HG03571 (cell line): ENCODE data around the gene NYAP2.

Source experiments
- ATAC-seq: cut with Tn5 transposase; IDR thresholded peaks from one replicate; pipeline ENCODE4 v1.9.1; 2021; ENCODE audit not compliant: unreplicated experiment

Gene NYAP2

DNA sequence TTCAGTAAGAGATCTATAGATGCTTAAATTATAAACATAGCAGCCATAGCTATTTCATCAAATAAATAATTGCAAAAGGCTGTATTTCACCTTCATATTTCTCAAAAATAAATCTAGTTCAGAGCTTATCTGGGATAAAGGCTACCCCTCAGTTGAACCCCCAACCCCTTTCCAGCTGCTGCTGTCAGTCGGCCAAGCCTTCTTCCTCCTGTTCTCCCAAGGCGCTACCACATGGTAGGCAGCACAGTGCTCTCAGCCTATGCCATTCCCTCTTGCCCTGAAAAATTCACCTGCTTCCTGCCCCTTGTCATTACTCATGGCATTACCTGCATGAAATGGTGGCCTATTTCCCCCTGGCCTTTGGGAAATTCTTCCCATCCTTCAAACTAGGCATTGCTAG lies 136.5 kb downstream of the NYAP2 start:
- ATAC-seq, result no peak

DNA sequence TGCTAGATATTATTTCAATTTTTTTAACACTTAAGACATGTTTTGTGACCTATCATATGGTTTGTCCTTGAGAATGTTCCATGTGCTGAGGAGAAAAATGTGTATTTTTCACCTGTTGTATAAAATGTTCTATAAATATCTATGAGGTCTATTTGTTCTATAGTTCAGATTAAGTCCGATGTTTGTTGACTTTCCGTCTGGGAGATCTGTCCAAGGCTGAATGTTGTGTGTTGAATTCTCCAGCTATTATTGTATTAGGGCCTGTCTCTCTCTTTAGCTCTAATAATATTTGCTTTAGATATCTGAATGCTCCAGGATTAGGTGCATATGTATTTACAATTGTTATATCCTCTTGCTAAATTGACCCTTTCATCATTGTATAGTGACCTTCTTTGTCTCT lies 144.1 kb downstream of the NYAP2 start:
- ATAC-seq, result no peak

DNA sequence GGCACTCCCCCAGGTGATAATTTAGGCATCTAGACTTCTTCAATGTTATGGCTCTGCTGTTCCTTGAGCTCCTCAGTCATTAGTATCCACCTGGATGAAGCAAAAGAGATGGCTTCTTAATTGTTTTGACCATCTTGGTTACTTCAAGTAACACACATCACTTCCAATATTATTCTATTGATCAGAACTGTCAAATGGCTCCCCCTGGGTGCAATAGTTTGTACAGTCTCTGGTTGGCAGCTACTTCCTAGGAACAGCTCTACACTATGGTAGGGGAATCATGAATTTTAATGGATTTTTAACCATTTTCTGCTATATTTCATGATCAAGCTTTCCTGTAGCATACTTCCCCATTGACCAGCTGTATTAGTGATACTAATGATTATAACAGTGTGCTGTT lies 157.0 kb downstream of the NYAP2 start:
- no peak for ATAC-seq

DNA sequence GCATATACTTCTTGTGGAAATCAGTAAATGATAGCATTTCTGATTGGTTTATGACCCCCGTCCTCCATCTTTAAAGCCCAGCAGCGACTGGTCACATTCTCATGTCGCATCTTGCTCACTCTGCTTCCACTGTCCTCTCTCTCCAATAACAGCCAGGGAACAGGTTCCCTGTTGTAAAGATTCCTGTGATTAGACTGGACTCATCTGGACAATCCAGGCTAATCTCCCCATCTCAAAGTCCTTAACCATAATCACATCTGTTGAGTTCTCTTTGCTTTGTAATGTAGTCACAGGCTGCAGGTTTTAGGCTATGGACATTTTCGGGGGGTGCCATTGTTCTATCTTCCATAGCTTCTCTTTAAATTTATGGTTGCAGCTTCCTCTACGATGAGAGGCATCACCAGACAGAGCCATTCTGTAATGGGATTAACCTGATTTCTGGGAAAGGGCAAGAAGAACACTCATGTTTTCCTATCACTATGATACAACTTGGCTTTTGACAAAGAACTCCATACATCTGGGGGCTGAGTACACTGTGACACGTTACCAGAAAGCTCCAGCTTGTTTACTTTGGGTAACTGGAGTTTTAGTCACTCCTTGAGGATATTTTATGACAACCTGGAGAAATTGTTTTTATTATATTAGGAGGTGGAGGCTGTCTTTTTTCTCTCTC lies 159.0 kb downstream of the NYAP2 start:
- no peak for ATAC-seq

DNA sequence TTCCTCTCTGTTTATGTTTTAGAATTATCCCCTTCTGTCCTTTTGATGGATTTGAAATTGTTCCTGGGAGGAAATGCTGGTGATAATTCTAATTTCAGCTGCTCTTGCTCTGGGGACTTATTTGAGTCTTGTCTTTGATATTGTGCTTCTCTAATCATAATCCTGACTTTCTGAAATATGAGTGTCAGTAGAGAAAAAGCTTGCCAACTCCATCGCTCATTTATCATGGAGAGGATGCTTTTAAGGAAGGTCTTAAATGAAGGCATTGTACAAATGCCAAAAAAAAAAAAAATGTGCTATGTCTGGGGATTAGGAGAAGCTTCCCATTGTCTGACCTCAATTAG lies 159.5 kb downstream of the NYAP2 start:
- ATAC-seq, result no peak

DNA sequence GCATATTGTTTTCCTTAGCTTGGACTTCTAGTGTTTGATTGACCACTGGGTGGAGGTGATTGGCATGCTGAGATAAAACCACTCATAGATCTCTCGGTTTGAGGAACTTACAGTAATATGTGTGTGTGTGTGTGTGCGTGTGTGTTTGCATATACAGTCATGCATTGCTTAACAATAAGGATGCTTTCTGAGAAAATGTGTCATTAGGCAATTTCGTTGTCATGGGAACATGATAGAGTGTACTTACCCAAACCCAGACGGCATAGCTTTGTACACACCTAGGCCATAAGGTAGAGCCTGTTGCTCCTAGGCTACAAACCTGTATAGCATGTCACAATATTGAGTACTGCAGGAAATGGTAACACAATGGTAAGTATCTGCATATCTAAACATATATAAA lies 167.3 kb downstream of the NYAP2 start:
- ATAC-seq, result no peak

DNA sequence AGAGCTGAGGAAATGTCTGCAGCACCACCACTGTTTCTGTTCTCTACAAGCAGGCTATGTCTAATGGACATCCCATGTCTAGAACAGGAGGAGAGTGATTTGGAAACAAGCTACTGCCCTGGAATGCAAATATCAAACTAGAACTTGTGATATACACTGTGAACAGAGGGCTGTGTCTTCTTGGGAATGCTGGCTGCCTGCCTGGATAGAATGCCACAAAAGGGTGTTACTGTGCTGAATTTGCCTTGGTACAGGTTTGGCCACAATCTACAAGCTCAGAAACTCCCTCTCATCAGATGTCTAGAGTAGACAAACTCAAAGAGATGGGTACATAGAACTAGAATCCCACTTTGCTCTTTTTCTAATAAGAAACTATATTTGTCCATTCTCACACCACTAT lies 170.5 kb downstream of the NYAP2 start:
- ATAC-seq, result no peak

DNA sequence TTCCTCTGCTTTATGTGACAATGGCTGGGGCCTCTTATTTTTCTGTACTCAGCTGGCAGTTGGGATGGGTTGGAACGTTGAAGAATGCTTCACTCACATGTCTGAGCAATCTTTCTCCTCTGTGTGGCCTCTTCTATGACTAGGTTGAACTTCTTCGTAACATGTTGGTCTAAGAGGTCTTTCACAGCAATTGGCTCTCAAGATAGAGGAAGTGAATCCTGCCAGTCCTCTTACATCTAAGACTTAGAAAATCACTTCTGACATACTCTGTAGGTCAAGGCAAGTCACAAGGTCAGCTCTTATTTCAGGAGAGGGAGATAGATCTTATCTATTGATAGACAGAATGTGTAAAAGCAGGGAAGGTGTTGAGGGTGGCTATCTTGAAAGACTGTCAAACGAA lies 174.1 kb downstream of the NYAP2 start:
- ATAC-seq, result no peak

DNA sequence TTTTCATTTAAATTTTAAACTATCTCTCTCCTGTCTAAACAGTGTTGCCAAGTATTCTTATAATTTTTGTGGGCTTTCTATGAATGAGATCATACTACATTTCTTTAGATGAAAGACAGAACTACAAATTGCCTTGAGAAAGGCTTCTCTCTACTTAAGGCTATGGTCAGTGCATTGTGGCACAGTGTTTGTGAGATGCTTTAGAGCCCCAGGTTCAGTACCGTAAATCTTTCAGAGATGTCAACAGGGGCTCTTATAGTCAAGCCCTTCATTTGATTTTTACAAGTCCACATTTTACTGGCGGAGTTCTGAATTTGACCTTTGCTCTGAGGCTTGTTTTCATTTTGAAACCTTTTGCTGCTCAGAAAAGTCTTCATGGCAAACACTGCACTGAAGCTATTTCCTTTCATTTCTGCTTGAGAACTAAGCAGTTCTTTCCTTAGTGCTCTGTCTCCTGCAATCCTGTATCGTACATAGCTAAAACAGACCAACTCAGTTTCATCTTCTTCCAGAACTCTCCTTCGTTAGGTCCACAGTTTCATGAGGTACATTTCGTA lies 175.2 kb downstream of the NYAP2 start:
- no peak for ATAC-seq

DNA sequence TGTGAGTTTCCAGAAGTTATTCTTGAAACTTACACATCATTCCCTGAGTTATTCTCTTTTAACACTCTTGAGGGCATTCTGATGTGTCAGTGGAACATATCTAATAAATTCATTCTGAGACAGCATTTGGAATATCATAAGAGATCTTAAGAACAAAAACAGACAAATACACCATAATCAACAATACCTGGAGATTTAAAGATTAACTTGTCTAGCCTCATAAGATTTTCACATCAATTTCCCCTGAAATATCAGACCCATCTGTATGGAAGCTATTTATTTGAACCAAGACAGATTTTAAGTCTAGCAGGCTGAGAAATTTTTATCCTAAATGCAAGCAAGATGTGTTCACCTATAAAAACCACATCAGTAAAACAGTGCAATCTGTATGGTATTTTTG lies 181.6 kb downstream of the NYAP2 start:
- no peak for ATAC-seq

DNA sequence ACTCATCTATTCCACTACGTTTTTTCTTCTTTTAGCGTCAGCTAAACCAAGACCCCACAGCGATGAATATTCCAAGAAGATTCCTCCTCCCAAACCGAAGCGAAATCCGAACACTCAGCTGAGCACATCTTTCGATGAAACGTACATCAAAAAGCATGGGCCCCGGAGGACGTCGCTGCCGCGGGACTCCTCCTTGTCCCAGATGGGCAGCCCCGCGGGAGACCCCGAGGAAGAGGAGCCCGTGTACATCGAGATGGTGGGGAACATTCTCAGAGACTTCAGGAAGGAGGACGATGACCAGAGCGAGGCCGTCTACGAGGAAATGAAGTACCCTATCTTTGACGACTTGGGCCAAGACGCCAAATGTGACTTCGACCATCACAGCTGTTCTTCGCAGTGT lies 182.4 kb downstream of the NYAP2 start:
- ATAC-seq, result no peak

DNA sequence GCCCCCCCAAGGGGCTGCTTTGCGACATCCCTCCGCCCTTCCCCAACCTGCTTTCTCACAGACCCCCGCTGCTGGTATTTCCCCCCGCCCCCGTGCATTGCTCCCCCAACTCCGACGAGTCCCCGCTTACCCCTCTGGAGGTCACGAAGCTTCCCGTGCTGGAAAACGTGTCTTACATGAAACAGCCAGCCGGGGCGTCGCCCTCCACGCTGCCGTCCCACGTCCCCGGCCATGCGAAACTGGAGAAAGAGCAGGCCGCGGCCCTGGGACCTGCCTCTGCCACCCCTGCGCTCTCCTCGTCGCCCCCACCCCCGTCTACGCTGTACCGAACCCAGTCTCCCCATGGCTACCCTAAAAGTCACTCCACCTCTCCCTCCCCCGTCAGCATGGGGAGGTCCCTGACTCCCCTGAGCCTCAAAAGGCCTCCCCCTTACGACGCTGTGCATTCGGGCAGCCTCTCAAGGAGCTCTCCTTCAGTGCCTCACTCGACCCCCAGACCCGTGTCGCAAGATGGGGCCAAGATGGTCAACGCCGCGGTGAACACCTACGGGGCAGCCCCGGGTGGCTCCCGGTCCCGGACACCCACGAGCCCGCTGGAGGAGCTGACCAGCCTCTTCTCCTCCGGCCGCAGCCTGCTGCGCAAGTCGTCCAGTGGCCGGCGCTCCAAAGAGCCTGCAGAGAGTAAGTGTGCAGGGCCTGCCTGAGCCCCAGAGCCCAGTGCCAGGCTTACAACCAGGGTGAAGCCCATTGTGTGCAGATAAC lies 183.0 kb downstream of the NYAP2 start:
- ATAC-seq, result no peak

DNA sequence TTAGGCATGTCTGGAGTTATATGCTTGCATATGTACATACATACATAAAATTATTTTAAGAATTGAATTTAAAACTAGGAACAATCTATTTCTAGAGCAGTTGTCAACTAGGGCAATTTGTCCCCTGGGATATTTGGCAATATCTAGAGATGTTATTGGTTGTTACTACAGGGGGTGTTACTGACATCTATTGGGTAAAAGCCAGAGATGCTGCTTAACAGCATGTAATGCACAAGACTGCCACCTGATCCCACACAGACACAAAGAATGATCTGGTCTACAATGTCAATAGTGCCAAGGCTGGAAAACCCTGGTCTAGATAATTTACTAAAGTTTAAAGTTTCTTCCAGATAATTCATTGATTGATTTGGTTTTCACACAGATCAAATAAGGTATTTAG lies 185.3 kb downstream of the NYAP2 start:
- ATAC-seq, result no peak

DNA sequence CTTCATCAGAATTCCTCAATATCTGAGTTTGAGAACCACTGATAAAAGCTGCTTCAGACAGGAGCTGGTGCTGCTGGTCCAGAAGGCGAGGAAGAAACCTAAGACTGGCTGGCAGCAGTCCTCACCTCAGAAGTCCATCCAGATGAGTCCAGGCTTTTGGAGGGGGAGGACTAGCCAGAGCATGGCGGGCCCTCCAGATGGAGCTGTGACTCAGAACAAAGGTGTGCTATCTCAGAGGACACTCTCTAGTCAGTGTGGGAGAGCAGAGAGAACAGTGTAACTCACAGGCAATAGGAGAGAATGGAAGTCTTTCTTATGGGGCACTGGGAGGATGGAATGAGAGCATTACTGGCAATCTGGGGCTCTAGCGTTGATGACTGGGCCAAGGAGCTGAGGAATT lies 191.4 kb downstream of the NYAP2 start:
- ATAC-seq, result no peak

DNA sequence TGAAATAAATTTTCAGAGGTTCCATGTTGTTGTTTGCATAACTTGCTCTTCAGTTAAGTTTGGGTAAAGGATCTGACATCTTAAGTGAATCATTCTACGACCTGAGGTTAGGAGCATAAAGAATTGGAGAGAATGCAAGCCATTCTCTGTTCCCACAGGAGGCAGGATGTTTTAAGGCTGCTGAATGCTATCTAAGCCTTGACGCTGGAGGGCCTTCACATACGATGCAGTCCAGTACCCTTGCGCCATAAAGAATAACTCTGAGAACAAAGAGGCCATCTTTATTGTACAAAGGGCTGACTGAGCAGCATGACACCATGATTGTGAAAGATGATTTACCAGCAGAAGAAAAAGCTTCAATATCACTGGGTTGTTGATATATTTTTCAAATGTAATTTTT lies 198.4 kb downstream of the NYAP2 start:
- no peak for ATAC-seq

DNA sequence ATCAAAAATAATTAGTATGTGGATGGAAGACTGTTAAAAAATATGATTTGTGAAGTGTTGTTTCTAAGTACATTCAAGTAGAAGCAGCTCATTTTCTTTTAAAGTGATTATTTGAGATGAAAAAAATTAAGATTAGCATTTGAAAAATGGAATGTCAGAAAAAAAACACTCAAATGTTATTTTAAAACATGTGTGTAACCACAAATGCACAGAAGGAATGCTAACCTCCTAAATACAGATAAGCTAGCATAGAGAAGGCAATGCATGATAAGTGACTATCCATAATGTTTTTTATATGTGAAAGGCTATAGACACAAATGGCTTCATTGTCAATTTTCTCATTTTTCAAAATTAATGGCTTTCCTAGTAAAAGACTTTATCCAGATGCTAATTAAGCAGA lies 198.9 kb downstream of the NYAP2 start:
- ATAC-seq, result no peak

DNA sequence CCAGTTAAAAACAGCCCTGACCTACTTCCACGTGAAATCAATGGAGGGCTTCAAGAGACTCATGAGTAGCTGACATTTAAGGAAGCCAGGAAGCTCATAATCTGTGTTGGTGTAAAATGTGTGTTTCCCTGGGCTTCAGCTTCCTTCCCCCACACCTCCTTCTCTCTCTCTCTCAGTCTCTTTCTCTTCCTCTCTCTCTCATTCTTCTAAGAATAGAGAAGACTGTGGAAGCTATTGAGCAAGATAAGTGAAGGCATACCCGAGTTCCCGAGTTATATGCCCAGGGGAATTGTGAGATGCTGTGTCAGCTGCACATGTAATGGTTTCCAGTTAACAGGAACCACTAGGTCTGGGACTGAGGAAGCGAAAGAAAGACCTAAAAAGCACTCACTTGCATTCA lies 199.4 kb downstream of the NYAP2 start:
- no peak for ATAC-seq

DNA sequence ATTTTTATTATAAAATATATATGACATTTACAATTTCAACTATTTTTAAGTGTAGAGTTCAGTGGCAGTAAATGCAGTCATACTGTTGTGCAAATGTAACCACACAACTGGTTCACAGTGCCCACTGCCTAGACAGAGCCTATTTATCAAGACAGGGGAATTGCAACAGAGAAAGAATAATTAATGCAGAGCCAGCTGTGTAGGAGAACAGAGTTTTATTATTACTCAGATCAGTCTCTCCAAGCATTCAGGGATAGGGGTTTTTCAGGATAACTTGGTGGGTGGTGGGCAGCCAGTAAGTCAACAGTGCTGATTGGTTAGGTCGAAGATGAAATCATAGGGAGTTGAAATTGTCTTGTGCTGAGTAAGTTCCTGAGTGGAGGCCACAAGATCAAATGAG lies 200.3 kb downstream of the NYAP2 start:
- ATAC-seq, result no peak

DNA sequence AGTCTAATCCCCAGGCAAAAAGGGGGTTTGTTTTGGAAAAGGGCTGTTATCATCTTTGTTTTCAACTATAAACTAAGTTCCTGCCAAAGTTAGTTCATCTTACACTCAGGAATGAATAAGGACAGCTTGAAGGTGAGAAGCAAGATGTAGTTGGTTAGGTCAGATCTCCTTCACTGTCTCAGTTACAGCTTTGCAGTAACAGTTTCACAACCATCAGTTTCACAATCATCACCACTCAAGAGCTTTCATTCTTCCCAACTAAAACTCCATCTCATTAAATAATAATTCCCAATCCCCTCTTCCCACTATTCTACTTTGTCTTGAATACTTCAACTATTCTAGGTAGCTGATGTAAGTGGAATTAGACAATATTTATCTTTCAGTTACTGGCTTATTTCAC lies 200.9 kb downstream of the NYAP2 start:
- no peak for ATAC-seq

DNA sequence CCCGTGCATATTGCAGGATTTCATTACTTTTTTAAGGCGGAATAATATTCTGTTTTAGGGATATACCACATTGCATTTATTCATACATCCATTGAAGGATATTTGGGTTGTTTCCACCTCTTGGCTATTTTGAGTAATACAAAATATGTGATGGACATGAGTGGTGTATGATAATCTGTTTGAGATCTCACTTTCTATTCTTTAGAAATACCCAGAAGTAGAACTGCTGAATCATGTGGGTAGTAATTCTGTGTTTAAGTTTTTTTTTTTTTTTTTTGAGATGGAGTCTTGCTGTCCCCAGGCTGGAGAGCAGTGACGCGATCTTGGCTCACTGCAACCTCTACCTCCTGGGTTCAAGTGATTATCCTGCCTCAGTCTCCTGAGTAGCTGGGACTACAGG lies 201.4 kb downstream of the NYAP2 start:
- no peak for ATAC-seq

DNA sequence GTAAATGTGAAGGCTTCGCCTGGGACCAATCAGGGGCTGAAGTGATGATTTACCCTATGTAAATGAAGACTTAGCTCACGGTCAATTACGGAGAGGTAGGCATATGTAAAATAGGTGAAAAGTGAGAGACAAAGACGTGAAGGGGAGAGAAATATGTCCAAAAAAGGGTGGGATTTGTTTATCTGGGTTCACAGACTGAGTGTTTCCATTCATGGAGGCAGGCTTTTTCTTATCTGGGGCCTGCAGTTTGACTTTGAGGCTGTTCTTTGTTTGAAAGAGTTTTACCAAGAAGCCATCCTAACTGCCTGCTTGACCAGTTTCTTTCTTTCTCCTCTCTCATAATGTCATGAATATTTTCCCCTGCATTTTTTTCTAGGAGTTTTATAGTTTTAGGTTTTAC lies 202.7 kb downstream of the NYAP2 start:
- no peak for ATAC-seq

DNA sequence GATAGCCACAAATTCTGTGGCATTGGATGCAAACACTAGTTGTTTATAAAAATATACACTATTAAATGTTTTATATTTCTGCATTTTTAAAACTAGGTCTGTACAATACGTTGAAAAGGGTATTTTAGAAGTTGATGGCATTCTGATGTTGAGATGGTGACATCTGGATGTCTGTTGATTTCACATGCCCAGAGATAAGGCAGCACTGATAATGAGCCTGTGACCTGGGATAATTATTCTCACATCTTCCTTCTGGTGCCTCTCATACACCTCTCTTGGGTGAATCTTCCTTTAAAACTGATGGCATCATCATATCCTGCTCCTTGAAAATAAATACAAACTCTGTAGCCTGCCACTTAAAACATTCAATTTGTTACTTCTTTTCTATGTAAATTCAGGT lies 208.6 kb downstream of the NYAP2 start:
- no peak for ATAC-seq

DNA sequence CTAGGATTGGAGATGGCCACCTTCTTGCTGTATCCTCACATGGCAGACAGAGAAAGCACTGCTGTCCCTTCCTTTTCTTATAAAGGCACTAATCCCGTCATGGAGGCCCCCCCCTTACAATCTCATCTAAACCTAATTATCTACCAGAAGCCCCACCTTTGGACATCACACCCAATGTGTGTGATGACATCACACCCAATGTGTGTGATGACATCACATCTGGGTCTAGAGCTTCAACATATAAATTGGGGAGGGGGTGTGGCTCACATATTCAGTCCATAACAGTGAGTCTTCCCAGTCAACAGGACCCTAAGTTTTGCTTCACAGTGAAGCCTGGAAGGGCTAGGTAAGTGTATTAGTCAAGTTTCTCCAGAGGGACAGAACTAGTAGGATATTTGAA lies 213.1 kb downstream of the NYAP2 start:
- no peak for ATAC-seq
